HEK293 (cell line): Measurements from ENCODE around the gene GMPR2.

ENCODE experiments used
- CTCF ChIA-PET: fragments of 350-600 bp; formaldehyde crosslinking; extraction: SDS; loops from one replicate; lab custom pipeline; 2021; ENCODE audit warnings: antibody characterized with exemption; lab: Yijun Ruan, JAX
- POLR2A ChIA-PET: fragments of 300-600 bp; formaldehyde crosslinking; extraction: SDS; loops from one replicate; lab custom pipeline; 2020; ENCODE audit warnings: antibody characterized with exemption, inconsistent platforms; lab: Yijun Ruan, JAX
- H3K27ac ChIP-seq: fragments of 200-500 bp; sonication (Bioruptor generic); 2 replicates; pipeline ENCODE4 v1.5.1; 2014; ENCODE audit warnings: low read depth, low read length, control low read depth, inconsistent platforms; ENCODE audit errors: extremely low read depth
- H3K36me3 ChIP-seq, 2 experiments: fragments of 200-500 bp in 1 of 2; sonication (Bioruptor generic) in 1 of 2; 1 replicate in 1 of 2; 2 replicates in 1 of 2; pipeline ENCODE4 v1.5.1; 2014 to 2017; ENCODE audit warnings: inconsistent platforms in 2 of 2, low read length in 2 of 2; ENCODE audit not compliant: control insufficient read depth in 2 of 2, insufficient read depth in 1 of 2
- H3K4me1 ChIP-seq: fragments of 200-500 bp; sonication (Bioruptor generic); 2 replicates; pipeline ENCODE4 v1.5.1; 2014; ENCODE audit warnings: mild to moderate bottlenecking, low read length, inconsistent platforms; ENCODE audit not compliant: control insufficient read depth, insufficient read depth
- H3K4me3 ChIP-seq: 2 replicates; pipeline ENCODE4 v1.5.1; 2011; ENCODE audit warnings: low read depth, mild to moderate bottlenecking, control low read depth, low read length, moderate library complexity
- H3K9me3 ChIP-seq: fragments of 200-500 bp; sonication (Bioruptor generic); 2 replicates; pipeline ENCODE4 v1.5.1; 2014; ENCODE audit warnings: low read depth, low read length, inconsistent platforms; ENCODE audit not compliant: control insufficient read depth, insufficient read depth
- BCL6B ChIP-seq: fragments of 450-650 bp; formaldehyde crosslinking; IDR thresholded peaks from 2 replicates; pipeline ENCODE4 v1.5.1; 2017; ENCODE audit warnings: missing biosample characterization, missing genetic modification characterization
- GLIS1 ChIP-seq: fragments of 450-650 bp; formaldehyde crosslinking; IDR thresholded peaks from 2 replicates; pipeline ENCODE4 v1.5.1; 2016; ENCODE audit warnings: missing biosample characterization, missing genetic modification characterization
- HOXC10 ChIP-seq: sonication (generic); formaldehyde crosslinking; IDR thresholded peaks from 2 replicates; pipeline ENCODE4 v1.8.1; 2023; ENCODE audit warnings: mild to moderate bottlenecking, missing genetic modification reagents
- HOXD13 ChIP-seq: sonication (generic); formaldehyde crosslinking; IDR thresholded peaks from 2 replicates; pipeline ENCODE4 v1.8.0; 2022; ENCODE audit warnings: missing genetic modification reagents, borderline replicate concordance
- KLF1 ChIP-seq: fragments of 450-650 bp; formaldehyde crosslinking; IDR thresholded peaks from 2 replicates; pipeline ENCODE4 v1.5.1; 2016; ENCODE audit warnings: missing biosample characterization, missing genetic modification characterization
- RBAK ChIP-seq: fragments of 450-650 bp; formaldehyde crosslinking; IDR thresholded peaks from 2 replicates; pipeline ENCODE4 v1.5.1; 2016; ENCODE audit warnings: missing biosample characterization, missing genetic modification characterization
- SCRT1 ChIP-seq: fragments of 450-650 bp; formaldehyde crosslinking; IDR thresholded peaks from 2 replicates; pipeline ENCODE4 v1.5.1; 2016; ENCODE audit warnings: missing biosample characterization, missing genetic modification characterization, borderline replicate concordance
- SP7 ChIP-seq: fragments of 450-650 bp; formaldehyde crosslinking; IDR thresholded peaks from 2 replicates; pipeline ENCODE4 v1.5.1; 2016; ENCODE audit warnings: missing biosample characterization, missing genetic modification characterization
- ZBTB1 ChIP-seq: fragments of 450-650 bp; formaldehyde crosslinking; IDR thresholded peaks from 2 replicates; pipeline ENCODE4 v1.5.1; 2016; ENCODE audit warnings: missing biosample characterization, missing genetic modification characterization
- ZBTB11 ChIP-seq: fragments of 450-650 bp; formaldehyde crosslinking; conservative IDR thresholded peaks from 2 replicates; pipeline ENCODE4 v1.5.1; 2016; ENCODE audit warnings: low read depth, missing biosample characterization, missing genetic modification characterization
- ZBTB49 ChIP-seq: fragments of 450-650 bp; formaldehyde crosslinking; IDR thresholded peaks from 2 replicates; pipeline ENCODE4 v1.5.1; 2016; ENCODE audit warnings: missing biosample characterization, missing genetic modification characterization, low read depth
- ZNF132 ChIP-seq: fragments of 450-650 bp; formaldehyde crosslinking; IDR thresholded peaks from 2 replicates; pipeline ENCODE4 v1.5.1; 2017; ENCODE audit warnings: missing biosample characterization, missing genetic modification characterization, borderline replicate concordance
- ZNF292 ChIP-seq: fragments of 450-650 bp; formaldehyde crosslinking; IDR thresholded peaks from 2 replicates; pipeline ENCODE4 v1.5.1; 2016; ENCODE audit warnings: low read depth, missing biosample characterization, missing genetic modification characterization, borderline replicate concordance
- ZNF350 ChIP-seq: fragments of 450-650 bp; formaldehyde crosslinking; IDR thresholded peaks from 2 replicates; pipeline ENCODE4 v1.5.0; 2017; ENCODE audit warnings: missing biosample characterization, mild to moderate bottlenecking, missing genetic modification characterization
- ZNF501 ChIP-seq: fragments of 450-650 bp; formaldehyde crosslinking; IDR thresholded peaks from 2 replicates; pipeline ENCODE4 v1.5.1; 2016; ENCODE audit warnings: missing biosample characterization, missing genetic modification characterization
- ZNF571 ChIP-seq: fragments of 450-650 bp; formaldehyde crosslinking; IDR thresholded peaks from 2 replicates; pipeline ENCODE4 v1.5.0; 2017; ENCODE audit warnings: missing biosample characterization, missing genetic modification characterization
- ZNF707 ChIP-seq: fragments of 450-650 bp; formaldehyde crosslinking; IDR thresholded peaks from 2 replicates; pipeline ENCODE4 v1.5.1; 2016; ENCODE audit warnings: missing biosample characterization, missing genetic modification characterization
- ZNF747 ChIP-seq: fragments of 450-650 bp; formaldehyde crosslinking; IDR thresholded peaks from 2 replicates; pipeline ENCODE4 v1.5.1; 2016; ENCODE audit warnings: missing biosample characterization, missing genetic modification characterization
- ZNF785 ChIP-seq: fragments of 450-650 bp; formaldehyde crosslinking; IDR thresholded peaks from 2 replicates; pipeline ENCODE4 v1.5.1; 2016; ENCODE audit warnings: missing biosample characterization, missing genetic modification characterization
- ZNF843 ChIP-seq: fragments of 450-650 bp; formaldehyde crosslinking; IDR thresholded peaks from 2 replicates; pipeline ENCODE4 v1.5.1; 2016; ENCODE audit warnings: missing biosample characterization, missing genetic modification characterization
- ZSCAN18 ChIP-seq: fragments of 450-650 bp; formaldehyde crosslinking; IDR thresholded peaks from 2 replicates; pipeline ENCODE4 v1.5.1; 2016; ENCODE audit warnings: missing biosample characterization, missing genetic modification characterization
- ZSCAN5A ChIP-seq: fragments of 450-650 bp; formaldehyde crosslinking; IDR thresholded peaks from 2 replicates; pipeline ENCODE4 v1.5.1; 2016; ENCODE audit warnings: missing biosample characterization, missing genetic modification characterization

The GMPR2 gene

GRCh38 chr14:24247422-24247821 is 14.7 kb downstream of the GMPR2 start (continued):
- TF ChIP-seq ZNF843 (tag by site-specific recombination) (no peak), ZNF747 (tag by site-specific recombination) (no peak), HOXD13 (CRISPR knock-in tag) (no peak)
- TF ChIP-seq, all 188 proteins: peak for 0

GRCh38 chr14:24249230-24250021 is 16.7 kb downstream of the GMPR2 start:
- TF ChIP-seq ZNF747 (tag by site-specific recombination) (no peak), ZNF350 (tag by site-specific recombination) (no peak), GLIS1 (no peak), ZBTB1 (tag by site-specific recombination) (no peak), SCRT1 (tag by site-specific recombination) (no peak), SP7 (no peak), ZBTB49 (tag by site-specific recombination) (no peak), ZNF292 (tag by site-specific recombination) (no peak), RBAK (tag by site-specific recombination) (no peak), ZBTB11 (tag by site-specific recombination) (no peak), ZNF132 (tag by site-specific recombination) (no peak)
- H3K4me3 ChIP-seq = no peak overlapping the region
- no peak overlapping the region for H3K27ac ChIP-seq
- CTCF ChIA-PET = interaction anchor here (1.2 to 1.7 kb wide), 2 partner anchors 48 to 59 kb away, joined by 4 to 9 read pairs; partner anchors contain the start of gene CIDEB
- peaks cover 0 to 5% of the 10 kb centered on the region in 2 experiments; a peak in 2 of 3 replicates for H3K36me3 ChIP-seq
- no peaks in the 10 kb centered on the region for H3K4me1 ChIP-seq
- H3K9me3 ChIP-seq = no peaks in the 10 kb centered on the region
- POLR2A ChIA-PET = interaction anchor here (1.1 kb wide), 1 partner anchor 22 kb away, joined by 3 read pairs; the partner anchor contains the start of gene RABGGTA

- no peak overlapping the region for H3K27ac ChIP-seq
- H3K36me3 ChIP-seq = peaks cover 0 to 13% of the 10 kb centered on the region in 2 experiments; a peak in 2 of 3 replicates
- ChIA-PET POLR2A (interaction anchor here (1.0 kb wide), 1 partner anchor 49 kb away, joined by 3 read pairs; the partner anchor contains the start of genes DHRS1 and NOP9), CTCF (interaction anchor here (0.6 to 4.6 kb wide), 4 partner anchors 8 to 585 kb away, joined by 3 to 22 read pairs (median 4); partner anchors contain the start of gene TINF2)
- H3K4me3 ChIP-seq = no peak overlapping the region
- H3K4me1 ChIP-seq = no peaks in the 10 kb centered on the region
- no peaks in the 10 kb centered on the region for H3K9me3 ChIP-seq
- TF ChIP-seq ZNF292 (tag by site-specific recombination) (no peak), ZSCAN5A (tag by site-specific recombination) (no peak), ZSCAN18 (tag by site-specific recombination) (no peak), BCL6B (no peak), HOXC10 (no peak), KLF1 (tag by site-specific recombination) (no peak), ZNF785 (tag by site-specific recombination) (no peak), ZNF571 (tag by site-specific recombination) (no peak), ZNF707 (tag by site-specific recombination) (no peak), ZNF501 (tag by site-specific recombination) (no peak)
These were observed 17.6 kb downstream of the GMPR2 start for GRCh38 chr14:24250354-24250753.
